Activated CD8-positive, alpha-beta T cell treated with anti-CD3 and anti-CD28 coated beads, Interleukin-2, amount 10 ng/mL, durations not matched to agents 7 days and 5 days (primary cell): ENCODE results near the gene SUFU. TPM values are rescaled to one million over a fixed set of nuclear protein-coding genes. Genes with fewer than 3 reads are reported as not detected.

Experiments
- ATAC-seq: fragments of 150-1000 bp; cut with Tn5 transposase; one replicate; pipeline ENCODE4 v1.10.0; 2021; ENCODE audit warnings: moderate library complexity
- CTCF ChIA-PET: fragments of 350-600 bp; sonication (Branson Sonifier 250); formaldehyde crosslinking; loops from one replicate; lab custom pipeline; 2021; ENCODE audit warnings: antibody characterized with exemption; lab: Charles Lee
- POLR2A ChIA-PET: fragments of 350-600 bp; sonication (Branson Sonifier 250); formaldehyde crosslinking; loops from one replicate; lab custom pipeline; 2021; ENCODE audit warnings: antibody characterized with exemption; lab: Charles Lee
- DNase-seq: peaks from one replicate; pipeline ENCODE4 v3.0.0-alpha.2; 2020
- H3K27ac Mint-ChIP-seq: one replicate; pipeline ENCODE4 v1.8.0; 2021; ENCODE audit warnings: mild to moderate bottlenecking, mixed read lengths
- H3K27me3 Mint-ChIP-seq: one replicate; pipeline ENCODE4 v1.8.0; 2021; ENCODE audit warnings: low read depth, mixed read lengths
- H3K36me3 Mint-ChIP-seq: one replicate; pipeline ENCODE4 v1.8.0; 2021; ENCODE audit warnings: low read depth, mixed read lengths
- H3K4me1 Mint-ChIP-seq: one replicate; pipeline ENCODE4 v1.8.0; 2021; ENCODE audit warnings: low read depth, mixed read lengths
- H3K4me3 Mint-ChIP-seq: one replicate; pipeline ENCODE4 v1.8.0; 2021; ENCODE audit warnings: mild to moderate bottlenecking, mixed read lengths
- H3K9me3 Mint-ChIP-seq: one replicate; pipeline ENCODE4 v1.8.0; 2022; ENCODE audit warnings: mixed read lengths; ENCODE audit not compliant: insufficient read depth
- total RNA-seq, 2 experiments: library from RNA; stranded (reverse); gene quantifications; one replicate each; pipeline ENCODE4 v1.2.3, GENCODE V29; 2021

The SUFU gene
- total RNA-seq, 2 experiments from 2014 or later, result 10.6 to 12.0 TPM

- DNase-seq (no peak), ATAC-seq (no peak)
- H3K27ac Mint-ChIP-seq, result no peak overlapping the region
- H3K4me3 Mint-ChIP-seq, result no peak overlapping the region
- POLR2A ChIA-PET, result no interaction called here
- H3K27me3 Mint-ChIP-seq, result no peaks in the 10 kb centered on the region
- H3K9me3 Mint-ChIP-seq, result no peaks in the 10 kb centered on the region
- H3K4me1 Mint-ChIP-seq, result peaks cover 3% of the 10 kb centered on the region
- CTCF ChIA-PET, result interaction anchor here (0.7 to 1.4 kb wide), 4 partner anchors 8 to 114 kb away, joined by 3 read pairs; partner anchors contain the start of genes ARL3 and SFXN2
- no peaks in the 10 kb centered on the region for H3K36me3 Mint-ChIP-seq
Observed at GRCh38 chr10:102600816-102601215, 97.0 kb downstream of the SUFU start.

DNA sequence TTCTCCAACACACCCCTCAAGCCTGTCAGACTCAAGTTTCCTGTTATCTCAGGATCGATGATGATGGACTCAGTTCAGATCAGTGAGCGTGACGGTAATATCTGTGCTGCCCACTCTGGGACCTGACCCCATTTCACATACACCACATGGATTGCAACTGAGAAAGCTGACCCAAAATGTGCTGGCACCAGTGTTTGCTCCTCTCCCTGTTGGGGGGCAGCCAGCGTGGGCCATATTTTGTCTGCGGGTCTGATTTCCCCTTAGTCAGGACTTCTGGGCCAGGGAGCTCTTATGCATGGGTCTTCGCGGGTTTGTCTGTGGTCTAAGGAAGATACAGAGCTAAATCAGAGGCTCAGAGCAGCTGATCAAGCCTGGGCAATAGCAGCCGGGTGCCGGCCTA lies 97.9 kb downstream of the SUFU start:
- Mint-ChIP-seq H3K4me3 (no peak overlapping the region), H3K27ac (no peak overlapping the region), H3K4me1 (peaks cover 3% of the 10 kb centered on the region), H3K36me3 (no peaks in the 10 kb centered on the region), H3K9me3 (no peaks in the 10 kb centered on the region), H3K27me3 (no peaks in the 10 kb centered on the region)
- ATAC-seq (no peak), DNase-seq (no peak)
- ChIA-PET POLR2A (interaction anchor here (0.9 kb wide), 1 partner anchor 43 kb away, joined by 3 read pairs; no protein-coding TSS in a partner anchor), CTCF (interaction anchor here (1.2 to 2.0 kb wide), 3 partner anchors 10 to 34 kb away, joined by 3 to 6 read pairs (median 5); no protein-coding TSS in a partner anchor)

- peaks cover 3% of the 10 kb centered on the region for H3K4me1 Mint-ChIP-seq
- no peak overlapping the region for H3K27ac Mint-ChIP-seq
- ATAC-seq (no peak), DNase-seq (no peak)
- H3K27me3 Mint-ChIP-seq, result no peaks in the 10 kb centered on the region
- CTCF ChIA-PET, result interaction anchor here (1.2 to 2.0 kb wide), 2 partner anchors 9 to 19 kb away, joined by 5 to 6 read pairs; no protein-coding TSS in a partner anchor
- no peak overlapping the region for H3K4me3 Mint-ChIP-seq
- POLR2A ChIA-PET, result interaction anchor here (0.6 to 0.9 kb wide), 2 partner anchors 43 to 98 kb away, joined by 3 read pairs; no protein-coding TSS in a partner anchor
- no peaks in the 10 kb centered on the region for H3K9me3 Mint-ChIP-seq
- no peaks in the 10 kb centered on the region for H3K36me3 Mint-ChIP-seq
Observed at GRCh38 chr10:102602272-102603045, 98.7 kb downstream of the SUFU start.

DNA sequence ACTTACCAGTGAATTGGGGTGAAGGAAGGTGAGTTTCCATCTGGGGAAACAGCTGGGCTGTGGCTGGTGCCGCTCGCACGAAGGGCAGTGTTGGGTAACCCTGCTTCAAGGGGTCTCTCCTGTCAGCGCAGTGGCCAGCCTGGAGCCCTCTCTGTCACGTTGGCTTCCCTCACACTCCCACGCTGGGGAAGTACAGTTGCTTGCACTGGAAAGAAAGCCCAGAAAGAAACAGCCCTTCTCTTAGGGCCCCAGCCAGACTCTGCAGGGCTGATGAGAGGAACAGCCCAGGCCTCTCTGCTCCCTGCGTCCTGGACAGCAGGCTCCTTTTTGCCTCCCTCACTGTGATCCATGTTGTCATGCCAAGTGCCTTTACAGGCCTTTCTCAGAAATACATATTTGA lies 100.2 kb downstream of the SUFU start:
- no peak for DNase-seq
- H3K27ac Mint-ChIP-seq, result no peak overlapping the region
- H3K36me3 Mint-ChIP-seq, result no peaks in the 10 kb centered on the region
- ChIA-PET POLR2A (no interaction called here), CTCF (interaction anchor here (1.6 kb wide), 1 partner anchor 20 kb away, joined by 6 read pairs; no protein-coding TSS in a partner anchor)
- no peak overlapping the region for H3K4me3 Mint-ChIP-seq
- H3K27me3 Mint-ChIP-seq, result no peaks in the 10 kb centered on the region
- no peak for ATAC-seq
- H3K4me1 Mint-ChIP-seq, result peaks cover 6% of the 10 kb centered on the region
- H3K9me3 Mint-ChIP-seq, result no peaks in the 10 kb centered on the region

DNA sequence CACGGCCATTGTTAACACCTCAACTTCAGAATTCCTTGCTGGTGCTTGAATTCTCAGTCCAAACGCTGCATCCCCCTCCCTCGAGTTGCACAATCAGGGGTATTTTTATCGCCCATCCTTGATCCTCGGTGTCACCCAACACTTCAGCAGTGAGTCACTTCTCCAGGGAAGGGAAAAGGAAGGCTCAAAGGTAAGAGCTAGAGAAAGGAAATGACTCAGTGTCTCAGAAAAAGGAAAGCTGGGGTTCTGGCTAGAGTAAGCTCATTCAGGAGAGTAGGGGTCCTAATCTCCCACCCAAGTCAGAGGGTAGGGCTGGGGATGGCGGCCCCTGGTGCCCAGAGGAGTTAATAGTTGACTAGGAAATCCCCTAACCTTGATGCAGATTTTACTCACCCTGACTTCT lies 100.7 kb downstream of the SUFU start:
- CTCF ChIA-PET, result interaction anchor here (1.6 kb wide), 1 partner anchor 21 kb away, joined by 6 read pairs; no protein-coding TSS in a partner anchor
- peak overlapping the region; percentile 61 for H3K27ac Mint-ChIP-seq
- no peaks in the 10 kb centered on the region for H3K36me3 Mint-ChIP-seq
- H3K4me1 Mint-ChIP-seq, result peaks cover 6% of the 10 kb centered on the region
- POLR2A ChIA-PET, result interaction anchor here (0.7 kb wide), 1 partner anchor 253 kb away, joined by 3 read pairs; no protein-coding TSS in a partner anchor
- no peak overlapping the region for H3K4me3 Mint-ChIP-seq
- no peaks in the 10 kb centered on the region for H3K9me3 Mint-ChIP-seq
- no peak for DNase-seq
- ATAC-seq, result no peak
- H3K27me3 Mint-ChIP-seq, result no peaks in the 10 kb centered on the region

GRCh38 chr10:102605712-102606111 lies 101.9 kb downstream of the SUFU start:
- POLR2A ChIA-PET, result interaction anchor here (0.5 kb wide), 1 partner anchor 658 kb away, joined by 6 read pairs; no protein-coding TSS in a partner anchor
- ATAC-seq (no peak), DNase-seq (no peak)
- H3K36me3 Mint-ChIP-seq, result no peaks in the 10 kb centered on the region
- no peak overlapping the region for H3K27ac Mint-ChIP-seq
- CTCF ChIA-PET, result interaction anchor here (1.6 kb wide), 1 partner anchor 22 kb away, joined by 6 read pairs; no protein-coding TSS in a partner anchor
- H3K4me1 Mint-ChIP-seq, result peaks cover 6% of the 10 kb centered on the region
- no peaks in the 10 kb centered on the region for H3K9me3 Mint-ChIP-seq
- H3K4me3 Mint-ChIP-seq, result no peak overlapping the region
- no peaks in the 10 kb centered on the region for H3K27me3 Mint-ChIP-seq

DNA sequence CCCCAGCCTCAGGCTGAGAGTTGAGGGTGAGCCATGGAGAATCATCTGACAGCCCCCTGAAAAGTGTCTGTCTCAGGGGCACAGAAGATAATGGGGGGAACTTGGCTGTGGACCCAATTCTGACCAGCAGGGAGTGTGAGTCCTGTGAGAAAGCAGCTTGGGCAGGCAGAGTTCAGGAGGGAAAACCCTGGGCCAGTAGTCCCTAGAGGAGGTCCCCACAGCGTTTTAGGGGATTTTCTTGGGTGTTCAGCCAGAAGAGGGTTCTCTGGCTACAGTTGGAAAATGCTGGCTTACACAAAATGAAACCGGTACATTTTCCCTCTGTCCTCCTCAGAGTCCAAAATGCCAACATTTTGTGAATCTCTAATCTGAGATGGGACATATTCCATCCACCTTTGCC lies 104.7 kb downstream of the SUFU start:
- Mint-ChIP-seq H3K36me3 (peaks cover 4% of the 10 kb centered on the region), H3K27ac (no peak overlapping the region), H3K27me3 (no peaks in the 10 kb centered on the region), H3K4me1 (peaks cover 29% of the 10 kb centered on the region), H3K4me3 (no peak overlapping the region), H3K9me3 (no peaks in the 10 kb centered on the region)
- DNase-seq (no peak), ATAC-seq (no peak)
- CTCF ChIA-PET, result interaction anchor here (0.9 to 1.5 kb wide), 4 partner anchors 8 to 25 kb away, joined by 3 to 5 read pairs (median 4); no protein-coding TSS in a partner anchor
- POLR2A ChIA-PET, result interaction anchor here (0.7 kb wide), 1 partner anchor 54 kb away, joined by 4 read pairs; no protein-coding TSS in a partner anchor

DNA sequence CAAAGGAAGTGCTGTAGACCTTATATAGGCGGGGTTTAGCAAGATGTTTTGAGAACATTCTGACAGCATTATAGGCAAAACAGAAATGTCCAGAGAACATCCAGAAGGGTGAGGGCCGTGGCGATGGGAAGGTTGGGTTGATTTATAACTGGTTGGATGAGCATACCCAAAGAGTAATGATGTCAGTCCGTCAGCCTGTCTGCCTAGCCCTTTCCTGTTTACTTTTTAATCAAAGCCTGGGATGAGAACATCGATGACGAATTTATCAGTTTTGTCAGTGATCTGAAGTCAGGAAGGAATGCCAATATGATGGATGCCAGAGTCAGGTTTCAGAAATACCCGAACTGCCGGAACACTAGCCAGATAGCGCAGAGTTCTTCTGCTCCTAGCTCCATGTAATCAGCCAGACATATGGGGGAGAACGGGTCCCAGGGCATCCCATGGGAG lies 106.7 kb downstream of the SUFU start:
- ChIA-PET POLR2A (no interaction called here), CTCF (interaction anchor here (1.2 kb wide), 1 partner anchor 60 kb away, joined by 5 read pairs; no protein-coding TSS in a partner anchor)
- H3K4me1 Mint-ChIP-seq, result peaks cover 38% of the 10 kb centered on the region
- H3K9me3 Mint-ChIP-seq, result no peaks in the 10 kb centered on the region
- no peak for DNase-seq
- no peaks in the 10 kb centered on the region for H3K27me3 Mint-ChIP-seq
- ATAC-seq, result no peak
- peak overlapping the region; percentile 13 for H3K27ac Mint-ChIP-seq
- no peak overlapping the region for H3K4me3 Mint-ChIP-seq
- H3K36me3 Mint-ChIP-seq, result peaks cover 4% of the 10 kb centered on the region

GRCh38 chr10:102611514-102612087 lies 107.8 kb downstream of the SUFU start:
- no peak overlapping the region for H3K4me3 Mint-ChIP-seq

DNA sequence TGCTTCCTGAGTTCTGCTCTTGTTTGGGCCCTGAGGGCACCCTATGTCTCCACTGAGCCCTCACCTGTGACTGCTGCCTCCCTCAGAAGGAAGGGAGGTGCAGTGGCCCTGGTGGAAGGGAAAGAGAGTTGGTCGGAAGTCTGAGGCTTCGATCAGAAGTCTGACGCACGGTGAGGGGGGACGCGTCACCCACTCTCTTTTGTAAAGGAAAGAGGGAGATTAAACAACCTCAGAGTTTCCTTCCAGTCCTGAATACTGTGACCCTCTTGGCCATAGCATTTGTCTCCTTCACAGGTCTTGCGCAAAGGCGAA lies 109.1 kb downstream of the SUFU start:
- ChIA-PET CTCF (interaction anchor here (0.9 to 2.2 kb wide), 4 partner anchors 16 to 57 kb away, joined by 3 to 8 read pairs (median 6); no protein-coding TSS in a partner anchor), POLR2A (interaction anchor here (0.9 to 1.1 kb wide), 3 partner anchors 20 to 32 kb away, joined by 3 read pairs; partner anchors contain the start of gene TRIM8)
- H3K9me3 Mint-ChIP-seq, result no peaks in the 10 kb centered on the region
- DNase-seq (peak; percentile 75), ATAC-seq (peak; percentile 87)
- peaks cover 54% of the 10 kb centered on the region for H3K4me1 Mint-ChIP-seq
- peak overlapping the region; percentile 43 for H3K4me3 Mint-ChIP-seq
- H3K36me3 Mint-ChIP-seq, result peaks cover 11% of the 10 kb centered on the region
- peak overlapping the region; percentile 93 for H3K27ac Mint-ChIP-seq
- no peaks in the 10 kb centered on the region for H3K27me3 Mint-ChIP-seq

More at GRCh38 chr10:102611514-102612087, 107.8 kb downstream of the SUFU start:
- Mint-ChIP-seq H3K27ac (peak overlapping the region; percentile 47), H3K27me3 (no peaks in the 10 kb centered on the region), H3K36me3 (peaks cover 4% of the 10 kb centered on the region), H3K9me3 (no peaks in the 10 kb centered on the region), H3K4me1 (peaks cover 48% of the 10 kb centered on the region)
- DNase-seq, result no peak
- POLR2A ChIA-PET, result interaction anchor here (0.7 to 1.0 kb wide), 3 partner anchors 24 to 30 kb away, joined by 3 read pairs; no protein-coding TSS in a partner anchor
- ATAC-seq, result no peak
- CTCF ChIA-PET, result interaction anchor here (0.9 to 1.3 kb wide), 8 partner anchors 9 to 381 kb away, joined by 3 to 8 read pairs (median 4); partner anchors contain the start of gene TRIM8

GRCh38 chr10:102613286-102613685 lies 109.5 kb downstream of the SUFU start:
- POLR2A ChIA-PET, result interaction anchor here (0.9 to 1.1 kb wide), 3 partner anchors 19 to 32 kb away, joined by 3 read pairs; partner anchors contain the start of gene TRIM8

More at GRCh38 chr10:102613286-102613685, 109.5 kb downstream of the SUFU start:
- H3K9me3 Mint-ChIP-seq, result no peaks in the 10 kb centered on the region
- ATAC-seq, result peak; percentile 41
- CTCF ChIA-PET, result interaction anchor here (0.7 to 2.2 kb wide), 4 partner anchors 17 to 57 kb away, joined by 3 to 8 read pairs (median 3); no protein-coding TSS in a partner anchor
- H3K27ac Mint-ChIP-seq, result peak overlapping the region; percentile 93
- H3K27me3 Mint-ChIP-seq, result no peaks in the 10 kb centered on the region
- peaks cover 11% of the 10 kb centered on the region for H3K36me3 Mint-ChIP-seq
- H3K4me3 Mint-ChIP-seq, result peak overlapping the region; percentile 43
- peaks cover 52% of the 10 kb centered on the region for H3K4me1 Mint-ChIP-seq
- DNase-seq, result peak; percentile 26
